GM23338 (cell line): ENCODE data around the gene ZNF513. TPM values are rescaled to one million over a fixed set of nuclear protein-coding genes. Genes with fewer than 3 reads are reported as not detected.
"Not testable (repeated sequence)": the region's sequence is repeated elsewhere in the genome, so short reads cannot be mapped to it uniquely, and the experiment has no call there.

ENCODE experiments used
- ATAC-seq: fragments of 200-7000 bp; cut with Tn5 transposase; 3 replicates; pipeline ENCODE4 v1.9.1; 2020
- DNase-seq: peaks from one replicate; pipeline ENCODE4 v3.0.0-alpha.2; 2015; ENCODE audit warnings: low spot score
- H2AFZ ChIP-seq: fragments of 200-600 bp; sonication (generic); 2 replicates; pipeline ENCODE4 v1.8.0; 2016; ENCODE audit warnings: antibody characterized with exemption, mild to moderate bottlenecking, moderate library complexity
- H3F3A ChIP-seq: fragments of 200-600 bp; sonication (generic); replicated peaks from 2 replicates; pipeline ENCODE4 v1.8.0; 2017; ENCODE audit warnings: antibody characterized with exemption, mixed run types, low read depth
- H3K27ac ChIP-seq: fragments of 200-600 bp; sonication (generic); 2 replicates; pipeline ENCODE4 v1.6.1; 2016; ENCODE audit warnings: low read depth
- H3K27me3 ChIP-seq: fragments of 200-600 bp; sonication (generic); 2 replicates; pipeline ENCODE4 v1.8.0; 2016; ENCODE audit warnings: mild to moderate bottlenecking, mixed run types, moderate library complexity; ENCODE audit not compliant: insufficient read depth
- H3K36me3 ChIP-seq: fragments of 200-600 bp; sonication (generic); 2 replicates; pipeline ENCODE4 v1.8.0; 2016; ENCODE audit warnings: mild to moderate bottlenecking; ENCODE audit not compliant: insufficient read depth
- H3K4me1 ChIP-seq: fragments of 200-600 bp; sonication (generic); 2 replicates; pipeline ENCODE4 v1.8.0; 2016; ENCODE audit warnings: mild to moderate bottlenecking, moderate library complexity; ENCODE audit not compliant: insufficient read depth
- H3K4me2 ChIP-seq: fragments of 200-600 bp; sonication (generic); 2 replicates; pipeline ENCODE4 v1.7.1; 2017; ENCODE audit warnings: mixed run types
- H3K4me3 ChIP-seq: fragments of 200-600 bp; sonication (generic); 2 replicates; pipeline ENCODE4 v1.6.1; 2016; ENCODE audit warnings: mixed run types
- H3K79me2 ChIP-seq: fragments of 200-600 bp; sonication (generic); replicated peaks from 2 replicates; pipeline ENCODE4 v1.8.0; 2017; ENCODE audit warnings: mild to moderate bottlenecking; ENCODE audit not compliant: insufficient read depth
- H3K9me2 ChIP-seq: fragments of 200-600 bp; sonication (generic); 2 replicates; pipeline ENCODE4 v1.8.0; 2017; ENCODE audit not compliant: insufficient read depth
- H4K20me1 ChIP-seq: fragments of 200-600 bp; sonication (generic); replicated peaks from 2 replicates; pipeline ENCODE4 v1.8.0; 2017; ENCODE audit warnings: mild to moderate bottlenecking; ENCODE audit not compliant: insufficient read depth
- H3K27ac Mint-ChIP-seq: 2 replicates; pipeline ENCODE4 v1.8.0; 2020; ENCODE audit warnings: inconsistent platforms, mild to moderate bottlenecking, moderate library complexity, mixed read lengths
- H3K27me3 Mint-ChIP-seq: 3 replicates; pipeline ENCODE4 v1.8.0; 2022; ENCODE audit warnings: low read depth, mild to moderate bottlenecking, moderate library complexity, mixed read lengths, inconsistent platforms; ENCODE audit not compliant: insufficient read depth, poor library complexity
- H3K36me3 Mint-ChIP-seq: 3 replicates; pipeline ENCODE4 v1.8.0; 2021; ENCODE audit warnings: low read depth, mild to moderate bottlenecking, inconsistent platforms, moderate library complexity, mixed read lengths
- H3K4me1 Mint-ChIP-seq: 3 replicates; pipeline ENCODE4 v1.8.0; 2020; ENCODE audit warnings: mild to moderate bottlenecking, inconsistent platforms, mixed read lengths
- H3K4me3 Mint-ChIP-seq: 3 replicates; pipeline ENCODE4 v1.8.0; 2021; ENCODE audit warnings: moderate library complexity, mild to moderate bottlenecking, inconsistent platforms, mixed read lengths
- H3K9me3 Mint-ChIP-seq: 3 replicates; pipeline ENCODE4 v1.8.0; 2020; ENCODE audit warnings: moderate library complexity, mild to moderate bottlenecking, inconsistent platforms, mixed read lengths
- CREB1 ChIP-seq: fragments of 250-450 bp; sonication (Bioruptor Pico); IDR thresholded peaks from 2 replicates; pipeline ENCODE4 v1.5.0; 2020; ENCODE audit warnings: low read depth, mild to moderate bottlenecking, moderate library complexity
- ZNF462 ChIP-seq: fragments of 250-450 bp; sonication (Bioruptor Pico); IDR thresholded peaks from 2 replicates; pipeline ENCODE4 v1.5.0; 2020; ENCODE audit warnings: mild to moderate bottlenecking, moderate library complexity
- polyA plus RNA-seq: library from polyadenylated mRNA; unstranded; fragments of >200 nt; fragmentation: Nextera tagmentation; extraction: Ambion mirVana; gene quantifications from 2 replicates; pipeline ENCODE4 v1.2.1, GENCODE V29; 2016
- total RNA-seq: library from RNA; depleted of rRNA; stranded (reverse); fragments of >200 nt; shearing (Covaris generic); gene quantifications from 2 replicates; pipeline ENCODE4 v1.2.3, GENCODE V29; 2014

The ZNF513 gene
- total and polyA plus RNA-seq, 2 experiments from 2014 or later: 10.4 to 13.2 TPM

- TF ChIP-seq ZNF462 (CRISPR knock-in tag): no peak
- TF ChIP-seq CREB1 (CRISPR knock-in tag): no peak
Measured at GRCh38 chr2:27353762-27354596, 26.6 kb downstream of the ZNF513 start (continued).

GRCh38 chr2:27353386-27353761 lies 27.2 kb downstream of the ZNF513 start:
- not testable (repeated sequence) for H2AFZ ChIP-seq, DNase-seq, H3K27me3 ChIP-seq, ATAC-seq, H3K9me2 ChIP-seq, H3K36me3 ChIP-seq, H3K9me3 Mint-ChIP-seq
- H3K79me2 ChIP-seq: peaks cover 89% of the 10 kb centered on the region
- Mint-ChIP-seq H3K27me3 (peaks cover 11% of the 10 kb centered on the region), H3K4me3 (peak overlapping the region; percentile 57), H3K36me3 (peaks cover 27% of the 10 kb centered on the region), H3K27ac (peak overlapping the region; percentile 90), H3K4me1 (peaks cover 34% of the 10 kb centered on the region)
- peaks cover 12% of the 10 kb centered on the region for H3F3A ChIP-seq
- H3K4me2 ChIP-seq: peak overlapping the region; percentile 85
- H3K4me1 ChIP-seq: peaks cover 49% of the 10 kb centered on the region
- peaks cover 30% of the 10 kb centered on the region for H4K20me1 ChIP-seq
- peak overlapping the region; percentile 71; the same call in 1 of the 2 replicates for H3K4me3 ChIP-seq
- peak overlapping the region; percentile 85 for H3K27ac ChIP-seq
